ENCODE data around the gene CYP46A1.

The CYP46A1 gene

DNA sequence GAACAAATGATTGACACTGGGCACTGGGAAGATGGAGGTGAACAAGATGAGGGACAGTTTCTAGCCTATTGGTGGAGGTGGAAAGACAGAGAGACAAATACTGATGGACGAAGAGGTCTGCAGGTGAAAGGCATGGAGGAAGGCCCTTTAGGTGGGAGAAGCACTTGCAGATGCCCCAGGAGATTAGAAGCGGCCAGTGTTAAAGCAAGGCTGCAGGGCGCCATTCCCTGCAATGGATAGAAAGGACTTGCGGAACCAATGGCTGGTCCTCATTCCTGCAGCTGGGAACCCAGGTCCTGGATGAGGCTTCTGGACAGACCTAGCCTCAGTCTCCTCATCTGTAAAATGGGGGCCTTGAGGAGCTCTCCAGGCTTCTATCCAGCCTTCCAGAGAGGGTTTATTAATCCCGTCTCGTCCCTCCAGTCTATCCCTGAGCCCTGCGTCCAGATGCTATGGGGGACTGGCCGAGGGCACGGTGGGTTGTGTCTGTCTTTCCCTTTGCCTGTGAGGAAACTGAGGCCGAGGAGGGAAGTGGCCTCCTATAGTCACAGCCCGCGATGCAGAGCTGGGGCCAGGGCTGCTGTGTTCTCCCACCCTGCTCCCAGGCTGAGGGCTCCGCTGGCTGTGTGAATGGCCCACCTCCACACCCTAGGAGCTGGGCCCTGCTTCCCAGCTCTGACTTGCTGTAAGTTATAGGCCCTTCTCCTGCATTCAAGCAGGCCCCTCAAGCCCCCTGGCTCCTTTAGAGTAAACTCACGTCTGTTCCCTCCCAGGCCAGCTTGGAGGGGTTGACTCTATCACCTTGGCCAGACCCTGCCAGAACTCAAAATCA, 33.0 kb downstream of the CYP46A1 start:
- no peak for DNase-seq

DNA sequence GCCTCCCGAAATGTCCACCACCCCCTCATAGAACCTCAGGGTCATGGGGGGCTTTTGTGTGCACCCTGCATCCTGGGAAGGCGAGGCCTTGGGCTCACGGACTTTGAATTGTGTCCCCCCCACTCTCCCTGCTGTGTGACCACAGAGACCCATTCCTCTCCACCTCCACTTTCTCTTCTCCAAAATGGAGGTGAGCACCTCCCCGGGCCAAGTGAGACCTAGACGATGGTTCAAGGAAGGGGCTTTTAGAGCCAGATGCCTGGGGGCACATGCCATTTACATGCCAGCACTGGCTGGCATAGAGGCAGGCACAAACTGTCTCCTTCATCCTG, 33.5 kb downstream of the CYP46A1 start:
- no peak for DNase-seq

- DNase-seq: no peak
Measured at GRCh38 chr14:99718031-99718810, 34.1 kb downstream of the CYP46A1 start.

GRCh38 chr14:99718811-99719192, 34.7 kb downstream of the CYP46A1 start:
- DNase-seq: no peak

- DNase-seq: no peak
Measured at GRCh38 chr14:99720941-99721791, 37.1 kb downstream of the CYP46A1 start.

DNA sequence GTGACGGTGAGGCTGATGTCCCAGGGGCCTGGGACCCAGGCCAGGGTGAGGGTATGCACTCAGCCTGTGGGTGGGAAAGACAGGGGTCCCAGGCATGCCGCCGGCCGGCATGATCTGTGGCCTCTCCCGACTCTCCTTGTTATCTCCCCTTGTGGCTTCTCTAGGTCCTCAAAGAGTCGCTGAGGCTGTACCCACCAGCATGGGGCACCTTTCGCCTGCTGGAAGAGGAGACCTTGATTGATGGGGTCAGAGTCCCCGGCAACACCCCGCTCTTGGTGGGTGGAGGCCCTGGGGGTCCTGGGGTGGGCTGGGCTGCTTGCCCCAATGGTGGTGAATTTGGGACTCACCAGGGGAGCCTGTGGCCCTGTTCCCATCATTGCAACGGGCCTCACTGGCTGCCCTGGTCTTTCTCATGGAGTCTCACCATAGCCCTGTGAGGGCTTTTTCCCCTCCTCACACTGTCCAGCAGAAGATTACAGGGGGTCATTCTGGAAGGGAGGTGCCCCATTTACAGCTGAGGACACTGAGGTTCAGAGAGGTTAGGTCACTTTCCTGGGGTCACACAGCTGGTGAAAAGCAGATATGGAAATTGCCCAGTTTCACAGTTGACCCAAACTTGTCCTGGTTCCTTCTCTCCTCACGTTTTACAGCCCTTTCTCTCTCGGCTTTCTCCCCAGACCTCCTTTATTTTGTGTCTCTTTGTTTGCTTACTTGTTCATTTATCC, 37.9 kb downstream of the CYP46A1 start:
- DNase-seq: no peak

- DNase-seq: no peak
Measured at GRCh38 chr14:99722741-99723140, 38.6 kb downstream of the CYP46A1 start.

GRCh38 chr14:99724196-99724891, 40.2 kb downstream of the CYP46A1 start:
- DNase-seq: no peak

- DNase-seq: no peak
Measured at GRCh38 chr14:99724939-99725773, 41.1 kb downstream of the CYP46A1 start.

DNA sequence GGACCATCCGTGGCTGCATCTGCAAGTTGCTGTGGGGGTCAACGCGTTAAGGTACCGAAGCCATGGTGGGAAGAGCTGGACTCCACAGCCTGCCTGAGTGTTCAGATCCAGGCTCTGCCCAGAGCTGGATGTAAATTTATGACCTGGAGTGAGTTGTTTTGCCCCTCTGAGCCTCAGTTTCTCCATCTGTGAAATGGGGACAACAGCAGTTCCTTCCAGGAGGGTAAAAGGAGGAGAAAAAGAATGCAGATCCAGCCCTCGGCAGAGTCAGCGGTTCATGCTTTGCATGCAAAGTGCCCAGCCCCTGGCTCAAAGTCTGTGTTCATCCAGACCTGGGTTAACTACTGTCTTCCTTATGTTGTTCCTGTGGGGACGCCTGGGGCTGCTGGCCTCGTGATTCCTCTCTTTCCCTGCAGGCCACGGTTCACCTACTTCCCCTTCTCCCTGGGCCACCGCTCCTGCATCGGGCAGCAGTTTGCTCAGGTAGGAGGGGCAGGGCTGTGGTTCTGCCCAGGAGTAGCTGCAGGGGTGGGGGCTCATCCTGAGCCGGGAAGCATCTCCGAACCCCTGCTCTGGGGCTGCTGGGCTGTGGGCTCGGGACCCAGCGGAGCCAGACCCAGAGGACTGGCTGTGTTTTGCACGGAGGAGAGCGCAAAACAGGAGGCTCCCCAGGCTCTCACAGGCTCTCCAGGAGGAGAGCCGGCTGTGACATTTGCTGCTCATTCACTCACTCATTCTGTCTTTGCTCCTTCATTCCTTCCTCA, 41.9 kb downstream of the CYP46A1 start:
- no peak for DNase-seq

DNA sequence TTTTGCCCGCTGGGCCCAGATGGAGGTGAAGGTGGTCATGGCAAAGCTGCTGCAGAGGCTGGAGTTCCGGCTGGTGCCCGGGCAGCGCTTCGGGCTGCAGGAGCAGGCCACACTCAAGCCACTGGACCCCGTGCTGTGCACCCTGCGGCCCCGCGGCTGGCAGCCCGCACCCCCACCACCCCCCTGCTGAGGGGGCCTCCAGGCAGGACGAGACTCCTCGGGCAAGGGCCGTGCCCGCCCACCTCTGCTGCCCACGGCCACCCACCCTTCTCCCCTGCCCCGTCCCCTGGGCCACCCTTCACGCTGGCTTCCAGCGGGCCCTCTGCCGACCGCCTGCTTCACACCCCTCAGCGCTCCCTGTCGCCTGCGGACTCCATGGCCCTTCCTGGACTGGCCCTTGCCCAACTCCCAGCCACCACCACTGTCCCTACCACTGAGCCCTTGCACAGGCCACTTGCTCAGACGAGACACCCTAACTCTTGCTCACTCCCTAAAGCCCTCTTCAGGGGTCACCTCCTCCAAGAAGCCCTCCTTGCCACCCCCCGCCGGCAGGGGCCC, 42.5 kb downstream of the CYP46A1 start:
- DNase-seq: no peak

GRCh38 chr14:99727096-99727870, 43.2 kb downstream of the CYP46A1 start:
- no peak for DNase-seq

- no peak for DNase-seq
Measured at GRCh38 chr14:99728231-99728920, 44.3 kb downstream of the CYP46A1 start.

DNA sequence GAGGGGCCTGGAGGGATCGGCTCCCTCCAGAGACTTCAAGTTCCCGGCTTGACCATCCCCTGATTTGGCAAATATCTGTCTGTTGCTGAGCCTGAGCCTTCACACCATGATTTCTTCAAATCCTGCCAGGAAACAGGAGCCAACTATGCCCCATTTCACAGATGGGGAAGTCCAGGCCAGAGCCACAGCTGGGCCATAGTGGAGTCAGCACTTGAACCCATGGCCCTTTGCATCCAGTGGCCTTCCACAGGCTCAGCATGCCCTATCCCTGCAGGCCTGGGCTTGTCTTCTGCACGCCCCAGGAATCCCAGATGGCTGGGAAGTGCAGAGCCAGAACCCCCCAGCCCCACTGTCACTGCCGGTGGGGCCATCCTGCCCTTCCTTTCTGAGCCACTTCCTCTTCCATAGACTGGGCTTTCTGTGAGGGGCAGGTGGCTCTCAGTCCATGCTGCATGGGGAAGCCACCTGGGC, 44.9 kb downstream of the CYP46A1 start:
- no peak for DNase-seq

DNA sequence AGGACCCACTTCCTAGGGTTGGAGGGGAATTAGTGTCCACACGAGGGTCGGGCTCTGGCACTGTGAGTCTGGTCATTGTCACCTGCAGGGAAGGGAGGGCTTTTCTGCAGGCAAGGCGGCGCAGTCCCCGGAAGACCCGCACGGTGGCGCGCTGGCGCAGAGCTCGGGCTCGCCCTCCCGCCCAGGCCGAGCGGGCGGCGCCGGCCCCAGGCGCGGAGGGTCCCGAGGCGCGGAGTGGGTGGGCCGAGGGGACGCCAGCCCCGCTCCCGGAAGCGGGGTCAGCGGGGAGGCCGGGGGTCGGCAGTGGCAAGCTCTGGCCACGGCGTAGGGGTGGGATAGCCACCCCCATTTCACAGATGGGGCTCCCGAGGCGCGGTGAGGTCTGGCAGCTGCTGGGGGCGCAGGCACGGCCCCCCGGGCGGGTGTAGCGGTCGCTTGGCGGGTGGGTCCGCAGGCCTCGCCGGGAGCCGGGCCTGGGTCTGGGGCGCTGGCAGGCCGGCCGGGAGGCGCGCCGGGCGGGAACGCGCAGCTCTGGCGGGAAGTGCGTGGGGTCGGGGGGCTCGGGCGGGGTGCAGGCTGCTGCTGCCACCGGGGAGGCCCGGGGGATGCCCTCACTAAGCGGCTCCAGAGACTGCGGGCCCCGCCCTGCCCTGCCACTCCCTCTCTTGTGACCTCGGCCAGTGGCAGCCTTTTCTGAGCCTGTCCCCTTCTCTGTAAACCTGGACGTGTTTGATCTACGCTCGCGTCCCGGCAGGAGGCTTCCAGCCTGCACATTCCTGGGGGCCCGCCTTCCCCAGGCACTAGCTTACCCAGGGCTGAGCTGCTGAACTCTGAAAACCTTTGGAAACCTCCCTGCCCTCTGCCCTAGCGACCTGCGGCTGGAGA, 46.1 kb downstream of the CYP46A1 start:
- DNase-seq: peak; percentile 52 to 64

- no peak for DNase-seq
Measured at GRCh38 chr14:99730876-99731546, 46.9 kb downstream of the CYP46A1 start.
